ENCODE measurements around the gene NEDD4.

Gene NEDD4

DNA sequence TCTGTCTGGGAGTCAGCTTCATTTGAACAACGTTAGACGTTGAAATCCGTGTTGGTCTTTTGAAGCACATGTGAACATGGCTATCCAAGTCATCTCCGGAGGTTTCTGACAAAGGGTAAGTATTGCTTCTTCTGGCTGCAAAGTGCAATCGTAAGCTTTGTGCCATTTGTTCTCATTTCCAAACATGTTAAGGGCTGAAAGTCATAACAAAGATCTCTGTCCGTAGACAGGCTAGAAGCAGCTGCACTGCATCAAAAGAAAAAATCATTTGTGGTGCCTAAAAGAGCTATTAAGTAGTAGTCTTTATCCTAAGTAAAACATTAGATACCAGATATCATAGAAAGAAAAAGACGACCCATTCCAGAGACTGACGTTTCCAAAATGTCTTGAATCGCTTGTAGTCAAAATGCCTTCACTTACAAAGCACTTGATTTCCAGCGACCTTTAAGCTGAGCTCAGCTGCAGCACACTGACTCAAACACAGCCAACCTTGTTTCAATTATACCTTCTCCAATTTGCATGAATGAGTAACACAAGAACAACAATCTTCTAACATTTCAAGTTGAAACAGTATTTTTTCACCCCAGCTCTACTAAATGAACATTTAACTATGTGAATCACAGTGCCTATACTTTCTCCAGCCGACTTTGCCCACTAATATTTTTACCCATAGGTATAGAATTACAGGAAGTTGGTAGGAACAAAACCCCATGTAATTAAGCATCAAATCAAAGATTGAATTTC lies 76.6 kb downstream of the NEDD4 start:
- TF ChIP-seq, protein P1, sequence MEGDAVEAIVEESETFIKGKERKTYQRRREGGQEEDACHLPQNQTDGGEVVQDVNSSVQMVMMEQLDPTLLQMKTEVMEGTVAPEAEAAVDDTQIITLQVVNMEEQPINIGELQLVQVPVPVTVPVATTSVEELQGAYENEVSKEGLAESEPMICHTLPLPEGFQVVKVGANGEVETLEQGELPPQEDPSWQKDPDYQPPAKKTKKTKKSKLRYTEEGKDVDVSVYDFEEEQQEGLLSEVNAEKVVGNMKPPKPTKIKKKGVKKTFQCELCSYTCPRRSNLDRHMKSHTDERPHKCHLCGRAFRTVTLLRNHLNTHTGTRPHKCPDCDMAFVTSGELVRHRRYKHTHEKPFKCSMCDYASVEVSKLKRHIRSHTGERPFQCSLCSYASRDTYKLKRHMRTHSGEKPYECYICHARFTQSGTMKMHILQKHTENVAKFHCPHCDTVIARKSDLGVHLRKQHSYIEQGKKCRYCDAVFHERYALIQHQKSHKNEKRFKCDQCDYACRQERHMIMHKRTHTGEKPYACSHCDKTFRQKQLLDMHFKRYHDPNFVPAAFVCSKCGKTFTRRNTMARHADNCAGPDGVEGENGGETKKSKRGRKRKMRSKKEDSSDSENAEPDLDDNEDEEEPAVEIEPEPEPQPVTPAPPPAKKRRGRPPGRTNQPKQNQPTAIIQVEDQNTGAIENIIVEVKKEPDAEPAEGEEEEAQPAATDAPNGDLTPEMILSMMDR (IDR thresholded peaks at IDR 0.05; ENCODE audit: control insufficient read depth, extremely low read depth, insufficient read depth) = no peak
- H3K4me3 ChIP-seq (ENCODE audit: low read depth, low read length) = no peak overlapping the region
- no peak for DNase-seq (ENCODE audit: low read depth)

DNA sequence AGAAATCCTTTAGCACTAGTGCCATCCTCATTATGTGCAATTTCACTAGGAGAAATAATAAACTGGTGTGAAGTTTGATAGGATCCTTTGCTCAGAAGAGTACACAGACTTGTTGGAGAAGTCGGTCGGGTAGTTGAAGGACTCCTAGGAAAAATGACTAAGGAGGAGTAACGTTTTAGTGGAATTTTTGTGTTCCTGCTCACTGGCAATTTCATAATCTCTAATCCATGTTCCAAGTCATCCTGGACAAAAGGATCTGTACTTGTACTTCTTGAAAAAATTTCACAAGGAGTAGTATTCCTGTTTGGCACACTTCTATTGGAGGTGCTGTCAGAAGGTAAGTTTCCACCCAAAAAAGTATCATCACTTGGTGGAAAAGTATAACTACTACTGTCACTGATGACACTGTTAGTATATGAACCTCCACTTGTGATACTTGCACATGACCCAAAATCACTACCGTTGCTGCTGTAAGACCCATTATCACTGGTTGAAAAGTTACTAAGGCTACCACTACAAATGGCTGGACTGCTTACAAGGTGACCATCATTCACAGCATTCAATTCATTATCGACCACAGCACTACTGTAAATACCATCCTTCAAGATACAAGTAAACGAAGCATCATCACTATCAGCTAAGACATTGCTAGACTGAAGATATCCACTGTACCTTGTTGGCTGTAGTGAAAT lies 77.4 kb downstream of the NEDD4 start:
- no peak overlapping the region for H3K4me3 ChIP-seq (ENCODE audit: low read depth, low read length)
- DNase-seq (ENCODE audit: low read depth) = no peak
- TF ChIP-seq, protein P1 (IDR thresholded peaks at IDR 0.05; ENCODE audit: control insufficient read depth, extremely low read depth, insufficient read depth) = no peak

- no peak for DNase-seq (ENCODE audit: low read depth)
- H3K4me3 ChIP-seq (ENCODE audit: low read depth, low read length) = no peak overlapping the region
- TF ChIP-seq, protein P1 (IDR thresholded peaks at IDR 0.05; ENCODE audit: control insufficient read depth, extremely low read depth, insufficient read depth) = no peak
These were observed 78.2 kb downstream of the NEDD4 start for GRCh38 chr15:55915221-55915620.

DNA sequence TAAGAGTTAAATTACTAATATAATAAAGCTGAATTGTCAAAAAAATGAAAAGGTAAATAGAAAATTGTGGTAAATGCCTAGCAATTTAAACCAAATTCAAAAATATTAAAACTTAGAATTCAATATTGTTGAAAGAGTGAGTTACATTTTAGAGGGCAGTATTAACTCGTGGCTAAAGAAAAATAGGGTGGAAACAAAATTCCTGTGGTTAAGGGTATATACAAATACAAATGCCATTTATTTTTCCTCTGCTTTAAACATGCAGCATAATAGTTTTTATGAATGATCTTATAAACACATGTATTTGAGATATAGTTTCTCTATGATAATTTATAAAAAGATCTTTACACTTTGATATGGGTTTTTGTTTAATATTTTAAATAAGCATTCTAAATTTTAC lies 79.0 kb downstream of the NEDD4 start:
- no peak overlapping the region for H3K4me3 ChIP-seq (ENCODE audit: low read depth, low read length)
- TF ChIP-seq, protein P1 (IDR thresholded peaks at IDR 0.05; ENCODE audit: control insufficient read depth, extremely low read depth, insufficient read depth) = no peak
- DNase-seq (ENCODE audit: low read depth) = no peak

DNA sequence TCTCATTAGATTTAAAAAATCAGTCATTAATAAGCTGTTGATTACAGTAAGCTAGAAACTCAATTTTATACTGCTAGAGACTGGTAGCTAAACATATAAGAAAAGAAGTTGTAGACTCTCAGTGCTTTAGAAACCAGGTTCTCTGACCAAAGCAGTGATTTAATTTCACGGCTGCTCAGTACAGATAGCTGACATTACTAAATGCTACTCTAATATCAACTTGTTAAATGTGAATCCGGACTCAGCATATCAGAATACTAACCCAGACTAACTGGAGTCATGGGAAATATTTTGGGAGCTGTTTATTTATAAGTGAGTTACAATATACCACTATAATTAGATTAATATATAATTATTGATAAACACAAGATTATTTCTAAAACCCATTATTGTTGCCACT lies 80.4 kb downstream of the NEDD4 start:
- DNase-seq (ENCODE audit: low read depth) = no peak
- TF ChIP-seq, protein P1 (IDR thresholded peaks at IDR 0.05; ENCODE audit: control insufficient read depth, extremely low read depth, insufficient read depth) = no peak
- no peak overlapping the region for H3K4me3 ChIP-seq (ENCODE audit: low read depth, low read length)

DNA sequence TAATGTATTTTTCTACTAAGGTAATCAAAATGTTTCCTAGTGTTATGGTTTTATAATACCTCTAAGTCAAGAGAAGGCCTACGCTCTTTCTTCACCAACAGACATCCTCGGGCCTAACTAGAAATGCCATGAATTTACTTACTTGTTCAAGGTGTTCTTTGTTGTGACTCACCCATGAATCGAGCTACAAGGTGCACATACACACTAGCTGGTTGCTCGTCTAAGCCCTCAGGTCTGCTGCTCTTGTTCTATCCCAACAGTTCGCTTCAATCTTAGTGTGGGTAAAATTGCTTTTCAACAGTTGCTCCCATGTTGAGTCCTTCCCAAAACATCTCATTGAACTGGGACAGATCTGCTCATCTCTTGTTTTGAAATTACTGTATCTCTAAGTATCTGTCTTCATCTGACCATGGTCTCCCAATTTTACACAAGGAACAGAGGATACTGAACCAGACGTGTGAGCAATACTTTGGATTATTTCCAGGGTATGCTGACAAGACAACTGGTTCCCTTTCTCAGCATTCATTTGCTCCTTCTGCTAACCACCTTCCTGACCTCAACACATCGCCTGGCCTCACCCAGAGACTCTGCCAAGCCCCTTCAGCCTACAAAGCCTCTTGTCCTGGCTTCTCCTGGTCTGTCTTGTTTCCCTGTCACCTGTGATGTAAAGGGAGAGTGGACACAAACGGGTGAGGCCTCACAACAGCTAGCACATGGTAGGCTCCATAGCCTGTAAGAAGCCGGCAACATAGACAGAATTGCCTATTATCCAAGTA lies 84.2 kb downstream of the NEDD4 start:
- no peak for DNase-seq (ENCODE audit: low read depth)
- no peak overlapping the region for H3K4me3 ChIP-seq (ENCODE audit: low read depth, low read length)
- TF ChIP-seq, protein P1 (IDR thresholded peaks at IDR 0.05; ENCODE audit: control insufficient read depth, extremely low read depth, insufficient read depth) = no peak

All from LNCaP clone FGC (cell line).